IPS-18a (cell line): ENCODE measurements around the gene LBR.

Experiments used
- H3K27ac ChIP-seq: one replicate; pipeline ENCODE4 v1.5.1; 2013; ENCODE audit warnings: low read length
- H3K27me3 ChIP-seq: one replicate; pipeline ENCODE4 v1.6.1; 2013; ENCODE audit warnings: mild to moderate bottlenecking, low read length; ENCODE audit not compliant: control insufficient read depth, insufficient read depth
- H3K36me3 ChIP-seq: one replicate; pipeline ENCODE4 v1.6.1; 2013; ENCODE audit warnings: low read depth, low read length; ENCODE audit not compliant: control insufficient read depth
- H3K4me1 ChIP-seq: one replicate; pipeline ENCODE4 v1.6.1; 2013; ENCODE audit warnings: low read depth, low read length; ENCODE audit not compliant: control insufficient read depth
- H3K4me3 ChIP-seq: one replicate; pipeline ENCODE4 v1.5.1; 2013; ENCODE audit warnings: low read length
- H3K9ac ChIP-seq: one replicate; pipeline ENCODE4 v1.6.1; 2013; ENCODE audit warnings: mild to moderate bottlenecking, low read length, moderate library complexity
- H3K9me3 ChIP-seq: one replicate; pipeline ENCODE4 v1.6.1; 2013; ENCODE audit warnings: low read depth, low read length; ENCODE audit not compliant: control insufficient read depth

LBR gene

GRCh38 chr1:225374996-225375395 lies 52.8 kb downstream of the LBR start:
- H3K9me3 ChIP-seq: no peaks in the 10 kb centered on the region
- H3K36me3 ChIP-seq: no peaks in the 10 kb centered on the region
- H3K27me3 ChIP-seq: no peaks in the 10 kb centered on the region
- H3K4me3 ChIP-seq: no peak overlapping the region
- no peak overlapping the region for H3K9ac ChIP-seq
- H3K4me1 ChIP-seq: peaks cover 6% of the 10 kb centered on the region
- no peak overlapping the region for H3K27ac ChIP-seq

- no peaks in the 10 kb centered on the region for H3K4me1 ChIP-seq
- no peaks in the 10 kb centered on the region for H3K36me3 ChIP-seq
- H3K27ac ChIP-seq: no peak overlapping the region
- no peak overlapping the region for H3K9ac ChIP-seq
- no peaks in the 10 kb centered on the region for H3K9me3 ChIP-seq
- H3K27me3 ChIP-seq: peaks cover 6% of the 10 kb centered on the region
- no peak overlapping the region for H3K4me3 ChIP-seq
Observed at GRCh38 chr1:225373155-225373554, 54.7 kb downstream of the LBR start.

- H3K27ac ChIP-seq: no peak overlapping the region
- H3K9ac ChIP-seq: no peak overlapping the region
- H3K4me3 ChIP-seq: no peak overlapping the region
- peaks cover 21% of the 10 kb centered on the region for H3K27me3 ChIP-seq
- no peaks in the 10 kb centered on the region for H3K9me3 ChIP-seq
- H3K4me1 ChIP-seq: no peaks in the 10 kb centered on the region
- no peaks in the 10 kb centered on the region for H3K36me3 ChIP-seq
Observed at GRCh38 chr1:225371366-225372010, 56.4 kb downstream of the LBR start.

GRCh38 chr1:225368036-225368552 lies 59.7 kb downstream of the LBR start:
- H3K9ac ChIP-seq: no peak overlapping the region
- no peaks in the 10 kb centered on the region for H3K36me3 ChIP-seq
- no peaks in the 10 kb centered on the region for H3K9me3 ChIP-seq
- no peaks in the 10 kb centered on the region for H3K4me1 ChIP-seq
- H3K27me3 ChIP-seq: peaks cover 39% of the 10 kb centered on the region
- no peak overlapping the region for H3K27ac ChIP-seq
- no peak overlapping the region for H3K4me3 ChIP-seq

DNA sequence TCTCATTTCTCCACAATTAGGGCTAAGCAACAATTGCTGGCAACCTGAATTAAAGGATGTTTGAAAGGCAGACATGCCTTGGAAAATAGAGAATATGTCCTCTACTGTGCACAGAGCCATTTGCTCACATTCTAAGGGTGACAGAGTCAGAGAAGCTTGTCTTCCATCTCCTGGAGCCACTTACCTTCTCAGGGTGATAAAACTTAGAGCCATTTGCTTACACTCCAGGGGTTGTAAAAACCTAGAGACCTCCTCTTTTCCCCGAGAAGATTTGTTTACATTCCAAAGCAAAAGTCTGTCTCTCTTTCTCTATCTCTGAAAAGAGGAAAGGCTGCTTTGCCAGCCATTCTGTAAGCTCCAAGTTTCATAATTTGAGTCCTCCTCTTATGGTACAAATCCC lies 61.3 kb downstream of the LBR start:
- H3K4me1 ChIP-seq: no peaks in the 10 kb centered on the region
- H3K9ac ChIP-seq: no peak overlapping the region
- no peak overlapping the region for H3K27ac ChIP-seq
- H3K36me3 ChIP-seq: no peaks in the 10 kb centered on the region
- peaks cover 39% of the 10 kb centered on the region for H3K27me3 ChIP-seq
- H3K4me3 ChIP-seq: no peak overlapping the region
- no peaks in the 10 kb centered on the region for H3K9me3 ChIP-seq

GRCh38 chr1:225366018-225366417 lies 61.8 kb downstream of the LBR start:
- H3K36me3 ChIP-seq: no peaks in the 10 kb centered on the region
- no peak overlapping the region for H3K4me3 ChIP-seq
- H3K9me3 ChIP-seq: no peaks in the 10 kb centered on the region
- no peak overlapping the region for H3K9ac ChIP-seq
- H3K27ac ChIP-seq: no peak overlapping the region
- H3K27me3 ChIP-seq: peaks cover 39% of the 10 kb centered on the region
- no peaks in the 10 kb centered on the region for H3K4me1 ChIP-seq

GRCh38 chr1:225364439-225364838 lies 63.4 kb downstream of the LBR start:
- Histone ChIP-seq H3K4me1 (no peaks in the 10 kb centered on the region), H3K27me3 (peaks cover 39% of the 10 kb centered on the region), H3K9ac (no peak overlapping the region), H3K4me3 (no peak overlapping the region), H3K36me3 (no peaks in the 10 kb centered on the region), H3K9me3 (no peaks in the 10 kb centered on the region), H3K27ac (no peak overlapping the region)

- H3K9me3 ChIP-seq: no peaks in the 10 kb centered on the region
- no peak overlapping the region for H3K27ac ChIP-seq
- H3K36me3 ChIP-seq: no peaks in the 10 kb centered on the region
- no peak overlapping the region for H3K9ac ChIP-seq
- H3K4me3 ChIP-seq: no peak overlapping the region
- peaks cover 29% of the 10 kb centered on the region for H3K27me3 ChIP-seq
- no peaks in the 10 kb centered on the region for H3K4me1 ChIP-seq
Observed at GRCh38 chr1:225362805-225363204, 65.0 kb downstream of the LBR start.

DNA sequence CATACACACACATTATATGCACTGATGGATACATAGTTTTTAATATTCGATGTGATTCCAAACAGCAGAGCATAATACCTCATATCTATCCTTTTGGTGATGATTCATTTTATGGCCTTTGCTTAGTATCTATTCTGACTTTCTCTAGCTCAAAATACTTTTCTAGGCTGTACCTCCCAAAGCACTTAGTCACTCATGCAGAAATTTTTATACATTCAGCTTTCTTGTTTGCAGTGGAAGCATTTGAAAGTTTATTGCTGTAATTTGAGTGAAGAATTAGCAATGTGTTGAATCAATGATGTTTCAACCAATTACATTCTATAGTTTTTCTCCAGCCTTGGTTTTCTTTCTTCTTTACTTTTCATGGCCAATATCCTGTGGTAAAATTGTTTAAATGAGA lies 66.7 kb downstream of the LBR start:
- Histone ChIP-seq H3K4me3 (no peak overlapping the region), H3K9me3 (no peaks in the 10 kb centered on the region), H3K27me3 (peaks cover 15% of the 10 kb centered on the region), H3K9ac (no peak overlapping the region), H3K36me3 (no peaks in the 10 kb centered on the region), H3K27ac (no peak overlapping the region), H3K4me1 (no peaks in the 10 kb centered on the region)

DNA sequence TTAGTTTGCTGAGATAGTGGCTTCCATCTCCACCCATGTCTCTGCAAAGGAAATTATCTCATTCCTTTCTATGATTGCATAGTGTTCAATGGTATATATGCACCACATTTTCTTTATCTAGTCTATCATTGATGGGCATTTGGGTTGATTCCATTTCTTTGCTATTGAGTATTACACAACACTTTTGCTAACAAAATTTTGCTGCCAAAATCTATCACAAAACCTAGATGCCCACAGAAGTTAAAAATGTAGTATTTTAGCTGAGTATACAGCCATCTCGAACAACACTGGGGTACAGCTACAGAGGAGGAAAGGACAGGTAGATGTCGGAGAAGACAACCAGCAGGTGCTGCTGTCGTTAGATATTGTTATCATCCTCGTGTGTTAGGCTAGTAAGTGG lies 67.7 kb downstream of the LBR start:
- Histone ChIP-seq H3K4me1 (no peaks in the 10 kb centered on the region), H3K27ac (no peak overlapping the region), H3K9ac (no peak overlapping the region), H3K4me3 (no peak overlapping the region), H3K27me3 (peaks cover 5% of the 10 kb centered on the region), H3K36me3 (no peaks in the 10 kb centered on the region), H3K9me3 (no peaks in the 10 kb centered on the region)

- Histone ChIP-seq H3K4me3 (no peak overlapping the region), H3K27me3 (no peaks in the 10 kb centered on the region), H3K9ac (no peak overlapping the region), H3K4me1 (no peaks in the 10 kb centered on the region), H3K9me3 (no peaks in the 10 kb centered on the region), H3K27ac (no peak overlapping the region), H3K36me3 (no peaks in the 10 kb centered on the region)
Observed at GRCh38 chr1:225355863-225356262, 72.0 kb downstream of the LBR start.

DNA sequence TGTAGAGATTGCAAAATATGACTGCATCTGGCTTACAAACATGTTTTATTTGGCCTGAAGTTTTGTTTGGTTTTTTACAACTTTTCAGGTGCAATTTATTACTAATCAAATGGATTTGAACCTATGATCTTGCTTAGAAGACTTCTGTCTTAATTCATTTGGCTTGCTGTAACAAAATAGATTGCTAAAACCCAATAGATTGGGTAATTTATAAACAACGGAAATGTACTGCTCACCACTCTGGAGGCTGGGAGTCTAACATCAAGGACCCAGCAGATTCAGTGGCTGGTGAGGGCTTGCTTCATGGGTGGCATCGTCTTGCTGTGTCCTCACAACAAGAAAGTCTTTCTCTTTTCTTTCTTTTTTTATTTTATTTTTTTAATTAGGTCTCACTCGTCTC lies 72.9 kb downstream of the LBR start:
- no peak overlapping the region for H3K27ac ChIP-seq
- H3K4me3 ChIP-seq: no peak overlapping the region
- H3K9ac ChIP-seq: no peak overlapping the region
- H3K27me3 ChIP-seq: no peaks in the 10 kb centered on the region
- no peaks in the 10 kb centered on the region for H3K9me3 ChIP-seq
- H3K4me1 ChIP-seq: no peaks in the 10 kb centered on the region
- H3K36me3 ChIP-seq: no peaks in the 10 kb centered on the region
